Upper lobe of left lung (tissue), 4 donors: Measurements from ENCODE around the gene CCL22.

Experiments used
- CTCF ChIP-seq, 6 experiments: fragments of 450-650 bp in 4 of 6; fragments of 200-600 bp in 2 of 6; sonication (generic) in 2 of 6; IDR thresholded peaks; one replicate each; pipeline ENCODE4 v1.5.1; 2016 to 2019; ENCODE audit warnings: antibody characterized with exemption in 6 of 6
- POLR2AphosphoS5 ChIP-seq, 2 donors: sonication (generic); formaldehyde crosslinking; IDR thresholded peaks; one replicate each; pipeline ENCODE4 v1.5.1; 2017; ENCODE audit warnings: antibody characterized with exemption in 2 of 2

GRCh38 chr16:57366544-57367040 lies 8.0 kb downstream of the CCL22 start:
- no peak for TF ChIP-seq POLR2AphosphoS5 (IDR thresholded peaks at IDR 0.05)
- no peak for TF ChIP-seq CTCF (IDR thresholded peaks at IDR 0.05)
